Measurements from ENCODE around the gene ERCC5.

- no peak for TF ChIP-seq CTCF (IDR thresholded peaks at IDR 0.05)
- no peak for TF ChIP-seq POLR2A (IDR thresholded peaks at IDR 0.05)
These were observed 46.2 kb upstream of the ERCC5 start for GRCh38 chr13:102799426-102800144.
